HG03457 (cell line): Measurements from ENCODE around the gene PLCG2.
"Not testable (repeated sequence)": the region's sequence is repeated elsewhere in the genome, so short reads cannot be mapped to it uniquely, and the experiment has no call there.

ENCODE experiments used
- ATAC-seq: cut with Tn5 transposase; IDR thresholded peaks from one replicate; pipeline ENCODE4 v1.9.1; 2021; ENCODE audit warnings: moderate number of reproducible peaks; ENCODE audit not compliant: unreplicated experiment

Gene PLCG2

DNA sequence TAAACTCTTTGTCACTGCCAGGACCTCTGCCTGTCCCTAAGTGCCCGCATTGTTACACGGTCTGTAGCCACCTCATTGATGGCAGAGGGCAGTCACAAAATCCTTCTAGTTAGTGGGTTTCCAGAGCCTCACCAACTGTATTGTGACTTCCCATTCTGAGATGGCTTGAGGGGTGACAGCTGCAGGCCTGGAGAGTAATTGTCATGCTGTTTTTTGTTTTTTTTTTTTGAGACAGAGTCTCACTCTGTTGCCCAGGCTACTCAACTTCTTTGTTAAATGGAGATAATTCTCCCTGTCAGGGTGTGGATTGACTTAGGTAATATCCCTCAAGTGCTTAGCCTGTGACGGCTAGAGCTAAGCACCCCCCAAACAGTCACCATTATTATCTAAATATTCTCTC lies 154.3 kb downstream of the PLCG2 start:
- no peak for ATAC-seq

DNA sequence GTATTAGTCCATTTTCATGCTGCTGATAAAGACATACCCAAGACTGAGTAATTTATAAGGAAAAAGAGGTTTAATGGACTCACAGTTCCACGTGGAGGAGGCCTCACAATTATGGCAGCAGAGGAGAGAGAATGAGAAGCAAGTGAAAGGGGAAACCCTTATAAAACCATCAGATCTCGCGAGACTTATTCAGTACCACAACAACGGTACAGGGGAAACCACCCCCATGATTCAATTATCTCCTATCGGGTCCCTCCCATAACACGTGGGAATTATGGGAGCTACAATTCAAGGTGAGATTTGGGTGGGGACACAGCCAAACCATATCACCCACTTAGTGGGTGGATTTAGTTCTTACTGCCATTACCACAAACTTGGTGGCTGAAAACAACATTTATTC lies 155.6 kb downstream of the PLCG2 start:
- ATAC-seq = not testable (repeated sequence)

DNA sequence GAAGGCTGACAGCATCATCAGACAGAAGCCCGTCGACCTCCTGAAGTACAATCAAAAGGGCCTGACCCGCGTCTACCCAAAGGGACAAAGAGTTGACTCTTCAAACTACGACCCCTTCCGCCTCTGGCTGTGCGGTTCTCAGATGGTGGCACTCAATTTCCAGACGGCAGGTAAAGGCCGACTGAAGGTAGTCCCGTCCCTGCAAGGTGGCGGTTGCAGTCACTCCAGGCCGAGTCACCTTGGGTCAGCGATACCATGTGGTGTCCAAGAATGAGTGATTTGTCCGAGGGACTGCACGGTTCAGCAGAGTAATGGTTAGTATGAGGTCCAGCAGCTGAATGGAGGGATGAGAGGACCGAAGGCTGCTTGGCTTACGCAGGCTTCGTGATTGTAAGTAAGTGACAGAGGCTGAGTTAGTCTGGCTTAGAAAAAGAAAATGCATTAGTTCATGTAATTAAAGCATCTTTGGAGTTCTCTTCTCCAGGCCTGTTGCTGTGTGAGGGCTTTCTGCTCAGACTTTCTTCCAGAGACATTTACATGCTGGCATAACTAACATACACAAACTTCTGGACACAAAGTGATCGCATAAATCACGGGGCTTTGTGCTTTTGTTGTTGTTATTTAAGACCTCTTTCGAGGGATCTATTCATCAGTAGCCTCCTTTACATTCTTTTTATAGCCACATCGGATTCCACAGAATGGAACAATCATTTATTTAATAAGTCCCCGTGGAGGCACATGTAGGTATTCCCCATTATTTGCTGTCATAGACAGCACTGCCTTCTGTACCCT lies 157.3 kb downstream of the PLCG2 start:
- no peak for ATAC-seq

DNA sequence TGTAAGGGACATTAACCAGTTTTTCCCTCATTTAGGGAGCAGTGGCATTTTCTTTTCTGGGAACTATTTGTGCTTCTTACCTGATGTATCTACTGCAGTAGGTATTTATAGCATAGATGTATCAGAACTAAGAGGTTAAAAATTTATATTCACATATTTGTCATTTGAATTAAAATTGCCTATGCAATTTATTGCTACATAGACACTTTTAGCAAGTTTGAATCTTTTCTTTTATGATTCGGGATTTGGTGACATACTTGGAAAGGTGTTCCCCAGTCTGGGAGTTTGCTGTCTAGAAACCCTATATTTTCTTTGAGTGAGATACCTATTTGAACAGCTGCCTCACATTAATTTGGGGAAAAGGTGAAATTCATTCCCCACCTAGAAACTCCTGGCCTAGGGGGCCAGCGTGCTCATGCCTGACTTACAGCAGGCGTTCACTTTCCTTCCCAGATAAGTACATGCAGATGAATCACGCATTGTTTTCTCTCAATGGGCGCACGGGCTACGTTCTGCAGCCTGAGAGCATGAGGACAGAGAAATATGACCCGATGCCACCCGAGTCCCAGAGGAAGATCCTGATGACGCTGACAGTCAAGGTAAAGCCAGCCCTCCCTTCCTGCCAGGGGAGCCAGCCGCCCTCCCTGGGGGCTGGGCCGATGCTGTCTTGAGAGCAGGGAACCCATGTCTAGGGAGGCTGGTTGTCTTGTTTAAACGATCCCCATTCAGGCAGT lies 158.4 kb downstream of the PLCG2 start:
- no peak for ATAC-seq

DNA sequence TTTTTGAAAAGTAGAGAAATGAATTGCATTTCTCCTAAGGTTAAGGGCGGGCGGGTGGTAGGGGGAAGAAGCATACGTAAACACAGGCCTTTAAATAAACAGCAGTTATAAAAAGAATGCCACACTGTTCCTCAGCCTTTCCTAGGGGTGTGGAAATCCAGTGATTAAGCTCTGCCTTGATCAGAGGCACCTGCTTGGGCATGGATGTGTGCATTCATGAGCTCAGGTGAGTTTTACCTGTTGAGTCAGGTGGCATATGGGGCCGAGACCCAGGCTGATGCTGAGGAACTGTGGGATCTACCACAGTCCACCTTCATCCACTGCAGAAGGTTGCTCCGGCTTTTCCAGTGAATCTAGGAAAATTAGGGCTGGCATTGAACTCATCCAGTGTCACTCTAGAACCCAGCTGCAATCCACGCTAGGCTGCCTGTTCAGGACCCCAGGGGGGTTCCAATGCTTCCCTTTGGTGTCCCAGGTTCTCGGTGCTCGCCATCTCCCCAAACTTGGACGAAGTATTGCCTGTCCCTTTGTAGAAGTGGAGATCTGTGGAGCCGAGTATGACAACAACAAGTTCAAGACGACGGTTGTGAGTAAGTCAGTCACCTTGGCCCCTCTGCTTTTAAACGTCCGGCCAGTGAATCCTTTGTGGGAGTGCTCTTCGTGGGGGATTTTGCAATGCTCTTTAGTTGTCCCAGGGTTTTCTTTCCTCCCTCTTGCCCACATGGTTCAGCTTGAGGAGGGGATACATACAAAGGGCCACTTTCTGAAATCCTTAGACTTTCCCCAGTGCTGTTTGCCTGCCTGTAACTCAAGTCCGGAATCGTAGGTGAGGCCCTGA lies 159.5 kb downstream of the PLCG2 start:
- no peak for ATAC-seq

DNA sequence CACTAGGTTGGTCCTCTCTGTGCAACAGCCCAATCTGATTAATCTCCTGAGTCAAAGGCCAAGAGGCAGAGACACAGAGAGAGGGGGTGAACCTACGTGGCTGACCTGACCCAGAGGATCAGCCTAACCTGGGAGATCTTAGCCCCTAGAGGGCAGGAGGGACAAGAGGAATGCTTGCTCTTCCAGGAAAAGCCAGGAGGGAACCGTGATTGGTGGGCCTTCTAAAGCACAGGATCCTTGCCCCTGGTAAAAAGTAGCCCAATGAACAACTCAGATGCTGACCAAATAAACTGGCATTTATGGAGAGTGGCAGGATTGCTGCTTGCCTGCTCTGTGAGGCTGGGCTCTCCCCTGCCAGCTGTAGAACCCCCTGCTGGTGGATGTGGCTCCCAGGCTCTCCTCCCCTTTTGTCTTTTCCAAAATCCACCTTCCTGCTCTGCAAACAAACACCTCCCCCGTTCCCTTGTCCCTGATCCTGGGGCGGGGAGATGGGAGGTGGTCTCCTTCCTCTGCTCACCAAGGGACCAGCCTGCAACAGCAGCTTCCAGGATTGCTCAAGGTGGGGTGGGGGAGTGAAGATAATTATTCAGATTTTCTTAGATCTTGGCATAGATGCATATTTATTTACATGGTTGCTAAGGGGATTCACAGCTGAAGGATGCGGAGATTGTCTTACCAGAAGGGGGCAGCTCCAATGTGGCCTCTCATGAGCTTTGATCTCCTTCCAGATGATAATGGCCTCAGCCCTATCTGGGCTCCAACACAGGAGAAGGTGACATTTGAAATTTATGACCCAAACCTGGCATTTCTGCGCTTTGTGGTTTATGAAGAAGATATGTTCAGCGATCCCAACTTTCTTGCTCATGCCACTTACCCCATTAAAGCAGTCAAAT lies 160.3 kb downstream of the PLCG2 start:
- ATAC-seq = no peak

DNA sequence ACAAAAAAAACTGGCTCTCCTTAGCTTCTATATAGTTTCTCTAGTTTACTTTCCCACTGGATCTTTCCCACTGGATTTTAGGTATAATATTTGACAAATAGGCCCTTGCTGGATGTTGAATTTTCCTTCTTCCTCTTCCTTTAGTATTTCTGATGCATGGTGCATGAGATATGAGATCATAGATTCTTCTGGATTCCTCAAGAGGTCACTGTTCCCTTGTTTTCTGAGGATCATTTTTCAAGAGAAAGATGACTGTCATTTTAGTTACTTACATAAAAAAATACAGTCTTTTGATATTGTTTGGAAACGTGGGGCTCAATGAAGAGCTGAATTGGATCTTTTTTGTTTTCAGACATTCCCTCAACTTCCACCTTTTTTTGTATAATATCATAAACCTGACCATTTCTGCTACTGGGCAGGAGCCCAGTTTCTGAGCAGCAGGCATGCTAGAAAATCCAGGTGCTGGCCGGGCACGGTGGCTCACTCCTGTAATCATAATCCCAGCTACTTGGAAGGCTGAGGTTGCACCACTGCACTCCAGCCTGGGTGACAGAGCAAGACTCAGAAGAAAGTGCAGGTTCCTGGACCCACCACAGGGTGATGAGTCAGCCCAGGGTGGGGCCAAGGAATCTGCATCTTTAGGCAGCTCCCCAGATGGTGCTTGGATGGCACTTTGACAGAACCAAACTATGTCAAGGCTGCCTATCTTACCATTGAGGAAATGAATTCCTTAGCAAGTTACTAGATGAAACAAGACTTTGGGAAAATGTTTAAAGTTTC lies 161.9 kb downstream of the PLCG2 start:
- no peak for ATAC-seq

DNA sequence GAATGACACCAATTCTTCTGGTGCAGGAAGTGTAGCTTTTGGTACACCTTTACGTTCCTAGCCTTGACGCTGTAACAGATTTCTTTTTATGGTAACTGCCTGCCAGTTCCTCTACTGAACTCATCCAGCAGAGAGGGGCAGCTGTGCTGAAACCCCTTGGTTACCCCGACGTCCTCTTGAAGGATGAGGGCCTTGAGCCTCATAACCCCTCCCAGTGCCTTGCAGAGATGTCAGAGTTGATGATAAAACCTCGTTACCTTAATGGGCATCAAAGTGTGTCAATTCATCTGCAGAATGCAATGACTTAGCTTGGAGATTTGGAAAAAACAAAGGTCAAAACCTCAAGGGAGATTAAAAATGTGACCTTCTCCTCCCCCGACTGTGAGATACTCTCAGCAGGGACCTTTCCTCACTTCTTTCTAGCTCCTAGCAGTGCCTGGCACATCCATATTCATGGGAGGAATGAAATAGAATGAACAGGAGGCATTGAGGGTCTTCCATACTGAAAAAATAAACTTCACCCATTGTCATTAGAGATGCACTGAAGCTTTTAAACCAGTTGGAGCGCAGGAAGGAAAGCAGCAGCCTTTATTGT lies 163.0 kb downstream of the PLCG2 start:
- ATAC-seq = no peak

DNA sequence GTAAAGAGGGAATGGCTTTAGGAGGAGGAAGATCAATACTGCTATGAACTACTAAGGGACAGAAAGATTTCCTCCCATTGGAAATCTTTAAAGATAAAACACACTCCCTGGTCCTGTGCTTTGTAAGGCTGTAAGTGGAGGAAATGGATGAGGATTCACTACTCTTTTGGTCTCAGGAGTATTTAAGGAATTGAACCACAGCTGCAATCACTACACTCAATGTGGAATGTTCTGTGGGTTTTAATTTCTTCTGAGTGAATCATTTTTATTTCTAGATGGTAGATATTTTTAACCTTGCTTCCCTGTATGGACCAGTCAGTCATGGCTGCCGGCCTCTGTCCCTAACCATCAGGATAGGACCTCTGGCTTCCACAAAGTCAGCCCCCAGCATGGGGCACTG lies 166.6 kb downstream of the PLCG2 start:
- ATAC-seq = no peak

DNA sequence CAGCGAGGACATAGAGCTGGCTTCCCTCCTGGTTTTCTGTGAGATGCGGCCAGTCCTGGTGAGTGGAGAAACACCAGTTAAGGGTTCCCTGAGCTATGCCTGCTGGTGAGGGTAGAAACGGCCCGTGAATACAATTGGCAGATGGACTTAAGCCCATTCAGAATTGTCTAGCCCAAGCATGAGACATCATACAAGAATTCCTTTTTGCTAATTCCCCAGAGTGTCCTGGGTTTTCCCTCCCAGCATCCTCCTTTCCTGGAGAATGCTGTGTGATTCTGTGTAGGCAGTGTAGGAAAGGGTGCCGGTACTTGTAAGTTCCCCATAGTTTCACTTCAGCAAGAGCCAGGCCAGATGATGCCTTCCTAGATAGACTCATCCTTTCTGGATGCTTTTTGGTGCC lies 167.1 kb downstream of the PLCG2 start:
- ATAC-seq = no peak

DNA sequence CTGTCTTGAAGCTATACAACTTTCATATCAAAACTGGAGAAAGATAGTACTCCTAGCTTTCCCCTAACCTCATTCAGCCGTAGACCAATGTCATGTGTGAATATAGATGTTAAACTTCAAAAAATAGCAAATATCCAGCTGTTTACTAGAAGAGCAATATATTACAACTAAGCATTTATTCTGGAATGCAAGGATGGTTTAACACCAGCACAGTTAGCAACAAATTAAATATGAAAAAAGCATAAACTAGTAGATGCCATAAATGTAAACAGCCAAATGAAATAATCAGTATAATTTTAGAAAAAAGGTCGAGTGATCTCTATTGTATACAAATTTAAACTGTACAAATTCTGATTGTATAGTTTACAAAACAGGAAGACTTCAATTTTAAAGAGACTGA lies 172.5 kb downstream of the PLCG2 start:
- no peak for ATAC-seq

DNA sequence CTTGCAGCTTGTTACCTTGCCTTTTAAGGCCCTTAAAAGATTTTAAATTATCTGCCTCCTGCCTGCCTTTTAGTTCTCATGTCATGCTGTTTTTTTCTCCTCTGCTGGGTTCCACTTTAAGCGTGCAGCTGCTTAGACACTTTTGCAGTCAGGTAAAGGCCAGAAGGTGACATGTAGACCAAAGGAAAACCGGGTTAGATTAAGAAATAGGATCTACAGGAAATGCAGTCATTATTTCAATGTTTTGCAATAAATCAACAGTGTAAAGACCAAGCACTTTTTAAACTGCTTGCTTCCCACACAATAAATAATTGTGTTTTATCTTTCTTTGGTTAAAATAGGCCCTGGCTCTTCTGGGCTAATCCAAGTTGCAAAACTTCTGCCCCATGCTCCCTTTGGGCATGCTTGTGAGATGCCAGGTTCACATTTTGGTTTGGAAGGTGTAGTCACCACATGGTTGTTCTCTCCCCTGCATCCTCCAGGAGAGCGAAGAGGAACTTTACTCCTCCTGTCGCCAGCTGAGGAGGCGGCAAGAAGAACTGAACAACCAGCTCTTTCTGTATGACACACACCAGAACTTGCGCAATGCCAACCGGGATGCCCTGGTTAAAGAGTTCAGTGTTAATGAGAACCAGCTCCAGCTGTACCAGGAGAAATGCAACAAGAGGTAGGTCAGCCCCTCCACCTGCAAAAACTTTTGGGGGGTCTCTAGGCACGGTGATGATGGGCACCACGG lies 177.3 kb downstream of the PLCG2 start:
- no peak for ATAC-seq

DNA sequence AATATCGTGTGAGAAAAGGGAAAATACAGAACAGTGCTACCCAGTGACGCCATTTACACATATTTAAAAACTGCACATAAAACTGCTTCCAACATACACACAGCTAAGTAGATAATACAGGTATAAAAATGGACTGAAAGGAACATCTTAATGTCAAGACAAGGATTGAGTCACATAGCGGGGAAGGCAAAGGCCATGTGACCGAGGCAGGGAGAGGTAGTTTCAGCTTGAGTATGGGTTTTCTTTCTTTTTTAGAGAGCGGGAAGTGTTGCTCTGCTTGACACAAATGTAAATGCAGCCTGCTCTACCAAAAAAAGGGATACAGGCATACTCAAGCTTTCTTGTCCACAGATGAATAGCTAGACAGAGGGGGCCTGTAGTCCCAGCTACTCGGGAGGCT lies 185.7 kb downstream of the PLCG2 start:
- ATAC-seq = no peak

DNA sequence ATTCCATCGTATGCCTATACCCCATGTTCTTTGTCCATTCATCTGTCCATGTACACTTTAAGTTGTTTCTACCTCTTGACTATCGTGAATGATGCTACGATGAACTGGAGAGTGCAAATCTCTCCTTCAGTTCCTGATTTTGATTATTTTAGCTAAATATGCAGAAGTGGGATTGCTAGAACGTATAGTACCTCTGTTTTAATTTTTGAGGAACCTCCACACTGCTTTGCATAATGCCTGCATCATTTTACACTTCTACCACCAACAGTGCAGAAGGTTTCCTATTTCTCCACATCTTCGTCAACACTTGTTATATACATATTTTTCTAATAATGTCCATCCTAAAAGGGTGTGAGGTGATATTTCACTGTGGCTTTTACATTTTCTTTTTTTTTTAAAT lies 188.3 kb downstream of the PLCG2 start:
- ATAC-seq = no peak

DNA sequence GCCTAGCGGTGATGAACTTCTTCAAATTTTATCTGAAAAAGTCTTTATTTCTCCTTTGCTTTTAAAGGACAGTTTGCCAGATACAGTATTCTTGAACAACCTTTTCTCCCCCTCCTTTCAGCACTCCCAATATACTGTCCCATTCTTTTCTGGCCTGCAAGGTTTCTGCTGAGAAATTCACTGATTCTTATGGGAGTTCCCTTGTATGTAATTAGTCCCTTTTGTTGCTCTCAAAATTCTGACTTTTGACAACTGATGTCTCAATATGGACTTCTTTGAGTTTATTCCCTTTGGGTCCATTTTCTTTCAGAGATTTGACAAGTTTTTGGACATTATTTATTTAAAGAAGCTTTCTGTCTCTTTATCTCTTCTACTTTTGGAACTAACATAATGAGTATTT lies 192.8 kb downstream of the PLCG2 start:
- no peak for ATAC-seq

DNA sequence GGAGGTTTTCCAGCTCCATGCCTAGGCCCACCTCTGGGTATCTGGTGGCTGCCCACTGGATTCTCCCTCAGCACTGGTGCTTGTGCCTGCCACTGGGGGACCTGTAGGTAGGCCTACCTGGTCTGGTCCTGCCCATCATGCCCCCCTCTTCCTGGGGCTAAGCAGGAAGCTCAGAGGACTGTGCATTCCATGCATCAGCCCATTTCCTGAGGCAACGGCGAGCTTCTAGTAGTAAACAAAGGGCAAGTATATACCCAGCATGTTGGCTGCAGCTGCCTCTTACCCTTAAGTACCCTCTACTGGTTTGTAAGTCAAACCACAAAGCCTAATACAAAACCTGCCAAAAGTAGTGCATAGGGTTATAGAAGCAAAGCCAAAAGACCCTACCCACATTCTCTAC lies 194.6 kb downstream of the PLCG2 start:
- no peak for ATAC-seq

DNA sequence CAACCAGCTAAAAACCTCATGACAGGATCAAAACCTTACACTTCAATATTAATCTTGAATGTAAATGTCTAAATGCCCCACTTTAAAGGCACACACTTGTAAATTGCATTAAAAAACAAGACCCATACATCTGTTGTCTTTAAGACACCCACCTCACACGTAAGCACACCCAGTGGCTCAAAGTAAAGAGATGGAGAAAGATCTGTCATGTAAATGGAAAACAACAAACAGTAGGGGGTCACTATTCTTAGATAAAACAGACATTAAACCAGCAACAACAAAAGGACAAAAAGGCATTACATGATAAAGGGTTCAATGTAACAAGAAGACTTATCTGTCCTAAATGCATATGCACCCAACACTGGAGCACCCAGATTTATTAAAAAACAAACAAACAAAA lies 196.5 kb downstream of the PLCG2 start:
- no peak for ATAC-seq

DNA sequence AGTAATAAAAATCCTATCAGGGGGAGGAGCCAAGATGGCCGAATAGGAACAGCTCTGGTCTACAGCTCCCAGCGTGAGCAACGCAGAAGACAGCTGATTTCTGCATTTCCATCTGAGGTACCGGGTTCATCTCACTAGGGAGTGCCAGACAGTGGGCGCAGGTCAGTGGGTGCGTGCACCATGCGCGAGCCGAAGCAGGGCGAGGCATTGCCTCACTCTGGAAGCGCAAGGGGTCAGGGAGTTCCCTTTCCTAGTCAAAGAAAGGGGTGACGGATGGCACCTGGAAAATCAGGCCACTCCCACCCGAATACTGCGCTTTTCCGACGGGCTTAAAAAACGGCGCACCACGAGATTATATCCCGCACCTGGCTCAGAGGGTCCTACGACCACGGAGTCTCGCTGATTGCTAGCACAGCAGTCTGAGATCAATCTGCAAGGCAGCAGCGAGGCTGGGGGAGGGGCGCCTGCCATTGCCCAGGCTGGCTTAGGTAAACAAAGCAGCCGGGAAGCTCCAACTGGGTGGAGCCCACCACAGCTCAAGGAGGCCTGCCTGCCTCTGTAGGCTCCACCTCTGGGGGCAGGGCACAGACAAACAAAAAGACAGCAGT lies 198.3 kb downstream of the PLCG2 start:
- ATAC-seq = not testable (repeated sequence)
